Caco-2 (cell line): ENCODE results near the gene LDLRAD4. TPM values are rescaled to one million over a fixed set of nuclear protein-coding genes. Genes with fewer than 3 reads are reported as not detected.

Experiments used
- BruUV-seq: library from RNA; stranded (reverse); fragments of 400-500 nt; replicated peaks from 2 replicates; lab custom pipeline; 2021; lab: Mats Ljungman, UMichigan
- CTCF ChIA-PET: fragments of 300-600 bp; sonication (Branson Sonifier 250); formaldehyde crosslinking; loops from one replicate; lab custom pipeline; 2022; ENCODE audit warnings: antibody characterized with exemption; lab: Charles Lee
- POLR2A ChIA-PET: fragments of 300-600 bp; sonication (Branson Sonifier 250); formaldehyde crosslinking; loops from one replicate; lab custom pipeline; 2022; ENCODE audit warnings: antibody characterized with exemption; lab: Charles Lee
- DNase-seq, 2 experiments: peaks; one replicate each; pipeline versions ENCODE4 v3.0.0 to v3.0.0-alpha.2; 2020 to 2022
- H3K27me3 ChIP-seq: replicated peaks from 2 replicates; pipeline ENCODE4 v1.6.0; 2011; ENCODE audit warnings: low read length; ENCODE audit not compliant: control insufficient read depth, insufficient read depth
- H3K36me3 ChIP-seq: 2 replicates; pipeline ENCODE4 v1.5.1; 2011; ENCODE audit warnings: low read length; ENCODE audit not compliant: control insufficient read depth, insufficient read depth
- H3K4me1 ChIP-seq: fragments of 250-450 bp; sonication (Bioruptor Pico); 2 replicates; pipeline ENCODE4 v1.5.1; 2020; ENCODE audit warnings: mild to moderate bottlenecking
- H3K4me3 ChIP-seq: 2 replicates; pipeline ENCODE4 v1.5.1; 2011; ENCODE audit warnings: low read depth, mild to moderate bottlenecking, control low read depth, low read length
- H3K9me3 ChIP-seq: fragments of 250-450 bp; sonication (Bioruptor Pico); 2 replicates; pipeline ENCODE4 v1.5.1; 2020; ENCODE audit warnings: mild to moderate bottlenecking, moderate library complexity
- H3K27ac Mint-ChIP-seq: one replicate; pipeline ENCODE4 v1.8.0; 2022; ENCODE audit warnings: mixed read lengths; ENCODE audit not compliant: unreplicated experiment
- H3K27me3 Mint-ChIP-seq: one replicate; pipeline ENCODE4 v1.8.0; 2022; ENCODE audit warnings: mixed read lengths; ENCODE audit not compliant: insufficient read depth, unreplicated experiment
- H3K36me3 Mint-ChIP-seq: one replicate; pipeline ENCODE4 v1.8.0; 2022; ENCODE audit warnings: mild to moderate bottlenecking, mixed read lengths; ENCODE audit not compliant: insufficient read depth, unreplicated experiment
- H3K4me1 Mint-ChIP-seq: one replicate; pipeline ENCODE4 v1.8.0; 2022; ENCODE audit warnings: low read depth, mixed read lengths; ENCODE audit not compliant: unreplicated experiment
- H3K4me3 Mint-ChIP-seq: one replicate; pipeline ENCODE4 v1.8.0; 2022; ENCODE audit warnings: mild to moderate bottlenecking, moderate library complexity, mixed read lengths; ENCODE audit not compliant: unreplicated experiment
- H3K9me3 Mint-ChIP-seq: one replicate; pipeline ENCODE4 v1.8.0; 2022; ENCODE audit warnings: mixed read lengths; ENCODE audit not compliant: unreplicated experiment
- intact Hi-C: fragments of 100-400 bp; cut with micrococcal nuclease; formaldehyde crosslinking; loops from one replicate; pipeline ENCODE4 v1.10.0; 2022; ENCODE audit not compliant: unreplicated experiment
- total RNA-seq: library from RNA; stranded (reverse); gene quantifications from 2 replicates; pipeline ENCODE4 v1.2.3, GENCODE V29; 2022
- TF ChIP-seq, protein P1 (sequence below), 2 experiments: fragments of 200-600 bp in 1 of 2; IDR thresholded peaks; 1 replicate in 1 of 2; 2 replicates in 1 of 2; pipeline versions ENCODE4 v1.5.1 to v1.8.0; 2011 to 2022; ENCODE audit warnings: antibody characterized with exemption in 1 of 2, control low read depth in 1 of 2, inconsistent platforms in 1 of 2, low read depth in 1 of 2, low read length in 1 of 2, mild to moderate bottlenecking in 1 of 2, moderate library complexity in 1 of 2; ENCODE audit not compliant: insufficient read depth in 1 of 2, severe bottlenecking in 1 of 2, unreplicated experiment in 1 of 2

The LDLRAD4 gene
- total RNA-seq, 1 experiment from 2014 or later: 1.2 TPM

DNA sequence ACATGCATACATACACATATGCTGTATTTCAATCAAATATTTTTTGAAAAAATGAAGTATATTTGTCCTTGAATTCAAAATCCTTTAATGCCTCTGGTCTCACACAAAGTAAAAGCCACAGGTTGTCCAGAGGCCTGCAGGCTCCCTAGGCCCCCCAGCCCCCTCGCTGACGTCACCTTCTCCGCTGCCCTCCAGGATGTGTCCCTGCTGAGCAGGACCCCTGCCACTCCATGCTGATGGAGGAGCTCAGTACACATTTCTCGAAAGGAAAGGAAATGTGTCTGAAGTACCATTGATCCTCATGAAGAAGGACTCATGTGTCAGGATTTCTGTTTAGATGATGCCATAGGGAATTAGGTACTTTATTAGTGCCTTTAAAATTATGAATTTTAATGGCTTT, 212.1 kb downstream of the LDLRAD4 start:
- POLR2A ChIA-PET: no interaction called here
- CTCF ChIA-PET: no interaction called here
- H3K4me1 ChIP-seq: no peaks in the 10 kb centered on the region
- Mint-ChIP-seq H3K4me1 (no peaks in the 10 kb centered on the region), H3K27me3 (peaks cover 15% of the 10 kb centered on the region), H3K36me3 (no peaks in the 10 kb centered on the region), H3K9me3 (no peaks in the 10 kb centered on the region), H3K4me3 (no peak overlapping the region), H3K27ac (no peak overlapping the region)
- H3K9me3 ChIP-seq: no peaks in the 10 kb centered on the region
- intact Hi-C loops: no loop called here
- no peak for DNase-seq
- no peak overlapping the region for H3K4me3 ChIP-seq
- no TSS peak for BruUV-seq
- no peaks in the 10 kb centered on the region for H3K36me3 ChIP-seq
- no peaks in the 10 kb centered on the region for H3K27me3 ChIP-seq
- TF ChIP-seq, protein P1, sequence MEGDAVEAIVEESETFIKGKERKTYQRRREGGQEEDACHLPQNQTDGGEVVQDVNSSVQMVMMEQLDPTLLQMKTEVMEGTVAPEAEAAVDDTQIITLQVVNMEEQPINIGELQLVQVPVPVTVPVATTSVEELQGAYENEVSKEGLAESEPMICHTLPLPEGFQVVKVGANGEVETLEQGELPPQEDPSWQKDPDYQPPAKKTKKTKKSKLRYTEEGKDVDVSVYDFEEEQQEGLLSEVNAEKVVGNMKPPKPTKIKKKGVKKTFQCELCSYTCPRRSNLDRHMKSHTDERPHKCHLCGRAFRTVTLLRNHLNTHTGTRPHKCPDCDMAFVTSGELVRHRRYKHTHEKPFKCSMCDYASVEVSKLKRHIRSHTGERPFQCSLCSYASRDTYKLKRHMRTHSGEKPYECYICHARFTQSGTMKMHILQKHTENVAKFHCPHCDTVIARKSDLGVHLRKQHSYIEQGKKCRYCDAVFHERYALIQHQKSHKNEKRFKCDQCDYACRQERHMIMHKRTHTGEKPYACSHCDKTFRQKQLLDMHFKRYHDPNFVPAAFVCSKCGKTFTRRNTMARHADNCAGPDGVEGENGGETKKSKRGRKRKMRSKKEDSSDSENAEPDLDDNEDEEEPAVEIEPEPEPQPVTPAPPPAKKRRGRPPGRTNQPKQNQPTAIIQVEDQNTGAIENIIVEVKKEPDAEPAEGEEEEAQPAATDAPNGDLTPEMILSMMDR (IDR thresholded peaks at IDR 0.05; ENCODE audit: insufficient read depth in 1 of 2, low read depth in 1 of 2, low read length in 1 of 2, severe bottlenecking in 1 of 2, unreplicated experiment in 1 of 2): no peak

DNA sequence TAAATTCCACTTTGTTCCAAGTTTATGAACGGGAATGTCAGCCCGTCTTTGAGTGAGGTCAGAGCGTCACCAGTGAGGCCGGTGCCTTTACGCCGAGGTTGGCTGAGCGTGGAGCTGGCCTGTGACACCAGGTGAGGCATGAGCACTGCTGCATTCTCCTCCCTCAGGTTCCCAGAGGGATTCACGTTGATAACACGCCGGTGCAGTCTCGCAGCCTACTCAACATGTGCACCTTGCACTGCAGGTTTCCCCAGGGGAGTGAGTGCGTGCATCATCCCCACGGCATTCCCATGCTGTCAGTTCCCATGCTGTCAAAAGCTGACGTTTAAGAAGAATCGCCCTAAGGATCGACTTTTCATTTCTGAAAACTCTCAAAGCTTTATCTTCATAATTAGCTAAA, 213.3 kb downstream of the LDLRAD4 start:
- Histone ChIP-seq H3K4me1 (no peaks in the 10 kb centered on the region), H3K27me3 (no peaks in the 10 kb centered on the region), H3K9me3 (no peaks in the 10 kb centered on the region), H3K4me3 (no peak overlapping the region), H3K36me3 (no peaks in the 10 kb centered on the region)
- H3K27me3 Mint-ChIP-seq: peaks cover 17% of the 10 kb centered on the region
- BruUV-seq: no TSS peak
- H3K36me3 Mint-ChIP-seq: no peaks in the 10 kb centered on the region
- POLR2A ChIA-PET: no interaction called here
- no peak overlapping the region for H3K27ac Mint-ChIP-seq
- H3K4me3 Mint-ChIP-seq: no peak overlapping the region
- intact Hi-C loops: no loop called here
- TF ChIP-seq, protein P1 (IDR thresholded peaks at IDR 0.05; ENCODE audit: insufficient read depth in 1 of 2, low read depth in 1 of 2, low read length in 1 of 2, severe bottlenecking in 1 of 2, unreplicated experiment in 1 of 2): no peak
- CTCF ChIA-PET: no interaction called here
- DNase-seq: no peak
- H3K4me1 Mint-ChIP-seq: no peaks in the 10 kb centered on the region
- no peaks in the 10 kb centered on the region for H3K9me3 Mint-ChIP-seq

DNA sequence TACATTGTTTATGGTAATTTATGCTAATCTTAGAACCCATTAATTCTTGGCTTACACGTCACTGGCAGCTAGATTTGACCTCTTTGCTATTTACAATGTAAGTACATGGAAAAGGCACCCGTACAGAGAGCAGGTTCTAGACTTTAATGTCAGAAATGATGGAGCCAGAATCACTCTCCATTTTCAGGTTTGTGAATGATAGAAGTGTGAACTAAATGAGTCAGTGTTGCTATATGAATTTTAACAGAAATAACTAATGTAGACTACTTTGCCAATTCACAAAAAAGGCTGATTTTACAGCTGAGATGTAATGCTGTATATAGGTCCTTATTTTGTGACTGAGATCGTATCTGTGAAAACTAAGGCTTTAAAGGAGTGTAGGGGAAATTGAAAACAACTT, 214.6 kb downstream of the LDLRAD4 start:
- CTCF ChIA-PET: no interaction called here

More for the DNA sequence above, 214.6 kb downstream of the LDLRAD4 start:
- Mint-ChIP-seq H3K4me1 (no peaks in the 10 kb centered on the region), H3K4me3 (no peak overlapping the region), H3K27ac (no peak overlapping the region), H3K36me3 (no peaks in the 10 kb centered on the region), H3K9me3 (no peaks in the 10 kb centered on the region), H3K27me3 (peaks cover 16% of the 10 kb centered on the region)
- TF ChIP-seq, protein P1 (IDR thresholded peaks at IDR 0.05; ENCODE audit: insufficient read depth in 1 of 2, low read depth in 1 of 2, low read length in 1 of 2, severe bottlenecking in 1 of 2, unreplicated experiment in 1 of 2): no peak
- POLR2A ChIA-PET: no interaction called here
- no peaks in the 10 kb centered on the region for H3K9me3 ChIP-seq
- no peak overlapping the region for H3K4me3 ChIP-seq
- BruUV-seq: no TSS peak
- DNase-seq: no peak
- intact Hi-C loops: no loop called here
- H3K27me3 ChIP-seq: no peaks in the 10 kb centered on the region
- no peaks in the 10 kb centered on the region for H3K4me1 ChIP-seq
- no peaks in the 10 kb centered on the region for H3K36me3 ChIP-seq
